ENCODE measurements around the gene CCDC187. TPM values are rescaled to one million over a fixed set of nuclear protein-coding genes. Genes with fewer than 3 reads are reported as not detected.

The CCDC187 gene
- total and polyA plus RNA-seq, 2 of the 8 experiments (the other 6 are each of a cell fraction or from before 2014, with no cell fraction given) = 0.02 TPM; not detected in 1

GRCh38 chr9:136282272-136282861 is 21.5 kb downstream of the CCDC187 start (continued):
- TF ChIP-seq, protein P1, sequence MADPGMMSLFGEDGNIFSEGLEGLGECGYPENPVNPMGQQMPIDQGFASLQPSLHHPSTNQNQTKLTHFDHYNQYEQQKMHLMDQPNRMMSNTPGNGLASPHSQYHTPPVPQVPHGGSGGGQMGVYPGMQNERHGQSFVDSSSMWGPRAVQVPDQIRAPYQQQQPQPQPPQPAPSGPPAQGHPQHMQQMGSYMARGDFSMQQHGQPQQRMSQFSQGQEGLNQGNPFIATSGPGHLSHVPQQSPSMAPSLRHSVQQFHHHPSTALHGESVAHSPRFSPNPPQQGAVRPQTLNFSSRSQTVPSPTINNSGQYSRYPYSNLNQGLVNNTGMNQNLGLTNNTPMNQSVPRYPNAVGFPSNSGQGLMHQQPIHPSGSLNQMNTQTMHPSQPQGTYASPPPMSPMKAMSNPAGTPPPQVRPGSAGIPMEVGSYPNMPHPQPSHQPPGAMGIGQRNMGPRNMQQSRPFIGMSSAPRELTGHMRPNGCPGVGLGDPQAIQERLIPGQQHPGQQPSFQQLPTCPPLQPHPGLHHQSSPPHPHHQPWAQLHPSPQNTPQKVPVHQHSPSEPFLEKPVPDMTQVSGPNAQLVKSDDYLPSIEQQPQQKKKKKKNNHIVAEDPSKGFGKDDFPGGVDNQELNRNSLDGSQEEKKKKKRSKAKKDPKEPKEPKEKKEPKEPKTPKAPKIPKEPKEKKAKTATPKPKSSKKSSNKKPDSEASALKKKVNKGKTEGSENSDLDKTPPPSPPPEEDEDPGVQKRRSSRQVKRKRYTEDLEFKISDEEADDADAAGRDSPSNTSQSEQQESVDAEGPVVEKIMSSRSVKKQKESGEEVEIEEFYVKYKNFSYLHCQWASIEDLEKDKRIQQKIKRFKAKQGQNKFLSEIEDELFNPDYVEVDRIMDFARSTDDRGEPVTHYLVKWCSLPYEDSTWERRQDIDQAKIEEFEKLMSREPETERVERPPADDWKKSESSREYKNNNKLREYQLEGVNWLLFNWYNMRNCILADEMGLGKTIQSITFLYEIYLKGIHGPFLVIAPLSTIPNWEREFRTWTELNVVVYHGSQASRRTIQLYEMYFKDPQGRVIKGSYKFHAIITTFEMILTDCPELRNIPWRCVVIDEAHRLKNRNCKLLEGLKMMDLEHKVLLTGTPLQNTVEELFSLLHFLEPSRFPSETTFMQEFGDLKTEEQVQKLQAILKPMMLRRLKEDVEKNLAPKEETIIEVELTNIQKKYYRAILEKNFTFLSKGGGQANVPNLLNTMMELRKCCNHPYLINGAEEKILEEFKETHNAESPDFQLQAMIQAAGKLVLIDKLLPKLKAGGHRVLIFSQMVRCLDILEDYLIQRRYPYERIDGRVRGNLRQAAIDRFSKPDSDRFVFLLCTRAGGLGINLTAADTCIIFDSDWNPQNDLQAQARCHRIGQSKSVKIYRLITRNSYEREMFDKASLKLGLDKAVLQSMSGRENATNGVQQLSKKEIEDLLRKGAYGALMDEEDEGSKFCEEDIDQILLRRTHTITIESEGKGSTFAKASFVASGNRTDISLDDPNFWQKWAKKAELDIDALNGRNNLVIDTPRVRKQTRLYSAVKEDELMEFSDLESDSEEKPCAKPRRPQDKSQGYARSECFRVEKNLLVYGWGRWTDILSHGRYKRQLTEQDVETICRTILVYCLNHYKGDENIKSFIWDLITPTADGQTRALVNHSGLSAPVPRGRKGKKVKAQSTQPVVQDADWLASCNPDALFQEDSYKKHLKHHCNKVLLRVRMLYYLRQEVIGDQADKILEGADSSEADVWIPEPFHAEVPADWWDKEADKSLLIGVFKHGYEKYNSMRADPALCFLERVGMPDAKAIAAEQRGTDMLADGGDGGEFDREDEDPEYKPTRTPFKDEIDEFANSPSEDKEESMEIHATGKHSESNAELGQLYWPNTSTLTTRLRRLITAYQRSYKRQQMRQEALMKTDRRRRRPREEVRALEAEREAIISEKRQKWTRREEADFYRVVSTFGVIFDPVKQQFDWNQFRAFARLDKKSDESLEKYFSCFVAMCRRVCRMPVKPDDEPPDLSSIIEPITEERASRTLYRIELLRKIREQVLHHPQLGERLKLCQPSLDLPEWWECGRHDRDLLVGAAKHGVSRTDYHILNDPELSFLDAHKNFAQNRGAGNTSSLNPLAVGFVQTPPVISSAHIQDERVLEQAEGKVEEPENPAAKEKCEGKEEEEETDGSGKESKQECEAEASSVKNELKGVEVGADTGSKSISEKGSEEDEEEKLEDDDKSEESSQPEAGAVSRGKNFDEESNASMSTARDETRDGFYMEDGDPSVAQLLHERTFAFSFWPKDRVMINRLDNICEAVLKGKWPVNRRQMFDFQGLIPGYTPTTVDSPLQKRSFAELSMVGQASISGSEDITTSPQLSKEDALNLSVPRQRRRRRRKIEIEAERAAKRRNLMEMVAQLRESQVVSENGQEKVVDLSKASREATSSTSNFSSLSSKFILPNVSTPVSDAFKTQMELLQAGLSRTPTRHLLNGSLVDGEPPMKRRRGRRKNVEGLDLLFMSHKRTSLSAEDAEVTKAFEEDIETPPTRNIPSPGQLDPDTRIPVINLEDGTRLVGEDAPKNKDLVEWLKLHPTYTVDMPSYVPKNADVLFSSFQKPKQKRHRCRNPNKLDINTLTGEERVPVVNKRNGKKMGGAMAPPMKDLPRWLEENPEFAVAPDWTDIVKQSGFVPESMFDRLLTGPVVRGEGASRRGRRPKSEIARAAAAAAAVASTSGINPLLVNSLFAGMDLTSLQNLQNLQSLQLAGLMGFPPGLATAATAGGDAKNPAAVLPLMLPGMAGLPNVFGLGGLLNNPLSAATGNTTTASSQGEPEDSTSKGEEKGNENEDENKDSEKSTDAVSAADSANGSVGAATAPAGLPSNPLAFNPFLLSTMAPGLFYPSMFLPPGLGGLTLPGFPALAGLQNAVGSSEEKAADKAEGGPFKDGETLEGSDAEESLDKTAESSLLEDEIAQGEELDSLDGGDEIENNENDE (IDR thresholded peaks at IDR 0.05; ENCODE audit: insufficient replicate concordance, low read length) = no peak
- TF ChIP-seq SP2 (IDR thresholded peaks at IDR 0.05; ENCODE audit: low read length) (no peak), POLR2A (IDR thresholded peaks at IDR 0.05; ENCODE audit: control extremely low read depth in 1 of 2, low read depth in 2 of 2, low read length in 2 of 2) (no peak)
